K562 (cell line): Measurements from ENCODE around the gene USP48. TPM values are rescaled to one million over a fixed set of nuclear protein-coding genes. Genes with fewer than 3 reads are reported as not detected.
A peak's percentile ranks its signal among the peaks of the same experiment; 100 is the strongest.

Experiments used
- BRCA1 ChIP-seq, 2 experiments: fragments of 450-650 bp in 1 of 2; sonication (generic) in 1 of 2; formaldehyde crosslinking in 1 of 2; IDR thresholded peaks; 2 replicates each; pipeline versions ENCODE4 v1.5.0 to v1.6.1; 2017 to 2020; ENCODE audit warnings: mild to moderate bottlenecking in 1 of 2, missing genetic modification reagents in 1 of 2
- CCAR2 ChIP-seq: fragments of 200-400 bp; formaldehyde crosslinking; IDR thresholded peaks from 2 replicates; pipeline ENCODE4 v1.6.1; 2017; ENCODE audit warnings: mild to moderate bottlenecking, low read depth, low read length
- FOXJ2 ChIP-seq: fragments of 200-800 bp; sonication (Bioruptor generic); IDR thresholded peaks from 2 replicates; pipeline ENCODE4 v1.6.1; 2016; ENCODE audit warnings: missing genetic modification characterization, missing compliant biosample characterization
- MAFF ChIP-seq: IDR thresholded peaks from 2 replicates; pipeline ENCODE4 v1.6.1; 2012; ENCODE audit warnings: low read length, improper control_type of control experiment
- MEIS2 ChIP-seq: fragments of 450-650 bp; IDR thresholded peaks from 2 replicates; pipeline ENCODE4 v1.6.1; 2014; ENCODE audit warnings: mild to moderate bottlenecking; ENCODE audit not compliant: partially characterized antibody
- MXI1 ChIP-seq: IDR thresholded peaks from 2 replicates; pipeline ENCODE4 v1.6.1; 2011; ENCODE audit warnings: low read depth, mild to moderate bottlenecking, improper control_type of control experiment, low read length
- RAD51 ChIP-seq: fragments of 450-650 bp; IDR thresholded peaks from 2 replicates; pipeline ENCODE4 v1.7.1; 2016; ENCODE audit warnings: low read depth, mild to moderate bottlenecking, borderline replicate concordance
- RFX5 ChIP-seq: IDR thresholded peaks from 2 replicates; pipeline ENCODE4 v1.6.1; 2011; ENCODE audit warnings: low read depth, mild to moderate bottlenecking, improper control_type of control experiment, low read length
- TEAD4 ChIP-seq, 2 experiments: sonication (generic) in 1 of 2; formaldehyde crosslinking in 1 of 2; IDR thresholded peaks; 2 replicates each; pipeline versions ENCODE4 v1.6.1 to v1.8.0; 2012 to 2022; ENCODE audit warnings: borderline replicate concordance in 1 of 2, inconsistent platforms in 1 of 2, low read length in 1 of 2, mild to moderate bottlenecking in 1 of 2, missing genetic modification reagents in 1 of 2
- ZKSCAN1 ChIP-seq: fragments of 150-350 bp; IDR thresholded peaks from 2 replicates; pipeline ENCODE4 v1.6.1; 2016; ENCODE audit warnings: low read depth, low read length
- ZNF263 ChIP-seq: sonication (generic); formaldehyde crosslinking; IDR thresholded peaks from 2 replicates; pipeline ENCODE4 v1.8.0; 2022; ENCODE audit warnings: mild to moderate bottlenecking, missing genetic modification reagents, borderline replicate concordance
- polyA plus RNA-seq, 8 experiments: library from polyadenylated mRNA; depleted of rRNA in 4 of 8; stranded (reverse) in 5 of 8; unstranded in 3 of 8; fragments of >200 nt; fragmentation: Nextera tagmentation in 2 of 8; fragmentation: Illumina TruSeq in 1 of 8; extraction: Ambion mirVana in 2 of 8; extraction: Trizol in 1 of 8; gene quantifications; 2 replicates each; pipeline versions ENCODE4 v1.2.1 to v1.2.3, GENCODE V29; 2011 to 2014; ENCODE audit warnings: inconsistent platforms in 1 of 8, missing spikeins in 1 of 8
- total RNA-seq, 7 experiments: library from RNA; depleted of rRNA in 6 of 7; stranded (reverse); fragments of >200 nt in 6 of 7; fragmentation: Illumina TruSeq in 2 of 7; extraction: Trizol in 2 of 7; gene quantifications; 2 replicates each; pipeline versions ENCODE4 v1.2.1 to v1.2.3, GENCODE V29; 2011 to 2021; ENCODE audit warnings: low replicate concordance in 1 of 7
- TF ChIP-seq, protein P1 (sequence below): sonication (generic); formaldehyde crosslinking; IDR thresholded peaks from 2 replicates; pipeline ENCODE4 v1.8.1; 2022; ENCODE audit warnings: missing genetic modification reagents
- TF ChIP-seq, protein P2 (sequence below): fragments of 450-650 bp; IDR thresholded peaks from 2 replicates; pipeline ENCODE4 v1.6.1; 2016; ENCODE audit warnings: low read depth
- TF ChIP-seq, protein P3 (sequence below): IDR thresholded peaks from 2 replicates; pipeline ENCODE4 v1.6.1; 2016; ENCODE audit warnings: missing genetic modification characterization, missing compliant biosample characterization
- TF ChIP-seq, protein P4 (sequence below): fragments of 250-450 bp; sonication (Bioruptor Pico); IDR thresholded peaks from 2 replicates; pipeline ENCODE4 v1.8.0; 2022; ENCODE audit warnings: inconsistent platforms

USP48 gene
- total and polyA plus RNA-seq, 9 of the 15 experiments (the other 6 are each of a cell fraction or from before 2014, with no cell fraction given): 23.3 to 123 (median 106) TPM

DNA sequence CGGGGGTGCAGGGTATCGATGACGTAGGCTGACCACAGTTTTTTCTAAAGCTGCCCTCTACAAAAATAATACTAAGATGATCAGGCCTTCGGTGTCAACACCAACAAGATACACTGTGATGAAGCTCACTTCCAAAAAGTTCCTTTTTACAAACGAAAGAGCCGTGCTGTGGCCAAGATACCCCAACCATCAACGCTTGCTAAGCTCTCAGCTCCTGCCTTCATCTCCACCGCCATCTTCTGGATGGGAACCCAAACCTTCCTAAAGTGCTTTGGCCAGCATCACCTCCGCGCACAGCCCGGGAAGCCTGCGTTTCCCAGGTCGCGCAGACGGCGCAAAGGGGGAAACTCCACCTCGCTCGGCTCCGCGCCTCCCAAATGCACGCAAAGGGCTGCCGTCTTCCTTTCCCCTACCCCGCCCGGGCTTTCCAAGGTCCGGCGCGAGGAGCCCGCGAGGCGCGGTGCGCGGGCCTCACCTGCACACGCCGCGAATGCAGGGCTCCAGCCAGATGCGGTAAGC, 541 bp downstream of the USP48 start (continued):
- TF ChIP-seq BRCA1 (IDR thresholded peaks at IDR 0.05) (no peak), BRCA1 (CRISPR knock-in tag; IDR thresholded peaks at IDR 0.05) (0 out of 2 replicates have a peak, but pooled peaks have one; percentile 69), TEAD4 (IDR thresholded peaks at IDR 0.05; ENCODE audit: low read length) (peak; percentile 13; the same call in 1 of the 2 replicates), TEAD4 (CRISPR knock-in tag; IDR thresholded peaks at IDR 0.05; ENCODE audit: borderline replicate concordance) (no peak), CCAR2 (no peak), RFX5 (no peak), MXI1 (peak; percentile 25; the same call in 1 of the 2 replicates), RAD51 (no peak), FOXJ2 (tag) (no peak), MEIS2 (no peak), ZKSCAN1 (no peak), MAFF (no peak), ZNF263 (CRISPR knock-in tag) (0 out of 2 replicates have a peak, but pooled peaks have one; percentile 42)
- TF ChIP-seq, protein P1, sequence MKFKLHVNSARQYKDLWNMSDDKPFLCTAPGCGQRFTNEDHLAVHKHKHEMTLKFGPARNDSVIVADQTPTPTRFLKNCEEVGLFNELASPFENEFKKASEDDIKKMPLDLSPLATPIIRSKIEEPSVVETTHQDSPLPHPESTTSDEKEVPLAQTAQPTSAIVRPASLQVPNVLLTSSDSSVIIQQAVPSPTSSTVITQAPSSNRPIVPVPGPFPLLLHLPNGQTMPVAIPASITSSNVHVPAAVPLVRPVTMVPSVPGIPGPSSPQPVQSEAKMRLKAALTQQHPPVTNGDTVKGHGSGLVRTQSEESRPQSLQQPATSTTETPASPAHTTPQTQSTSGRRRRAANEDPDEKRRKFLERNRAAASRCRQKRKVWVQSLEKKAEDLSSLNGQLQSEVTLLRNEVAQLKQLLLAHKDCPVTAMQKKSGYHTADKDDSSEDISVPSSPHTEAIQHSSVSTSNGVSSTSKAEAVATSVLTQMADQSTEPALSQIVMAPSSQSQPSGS (CRISPR knock-in tag): no peak
- TF ChIP-seq, protein P2, sequence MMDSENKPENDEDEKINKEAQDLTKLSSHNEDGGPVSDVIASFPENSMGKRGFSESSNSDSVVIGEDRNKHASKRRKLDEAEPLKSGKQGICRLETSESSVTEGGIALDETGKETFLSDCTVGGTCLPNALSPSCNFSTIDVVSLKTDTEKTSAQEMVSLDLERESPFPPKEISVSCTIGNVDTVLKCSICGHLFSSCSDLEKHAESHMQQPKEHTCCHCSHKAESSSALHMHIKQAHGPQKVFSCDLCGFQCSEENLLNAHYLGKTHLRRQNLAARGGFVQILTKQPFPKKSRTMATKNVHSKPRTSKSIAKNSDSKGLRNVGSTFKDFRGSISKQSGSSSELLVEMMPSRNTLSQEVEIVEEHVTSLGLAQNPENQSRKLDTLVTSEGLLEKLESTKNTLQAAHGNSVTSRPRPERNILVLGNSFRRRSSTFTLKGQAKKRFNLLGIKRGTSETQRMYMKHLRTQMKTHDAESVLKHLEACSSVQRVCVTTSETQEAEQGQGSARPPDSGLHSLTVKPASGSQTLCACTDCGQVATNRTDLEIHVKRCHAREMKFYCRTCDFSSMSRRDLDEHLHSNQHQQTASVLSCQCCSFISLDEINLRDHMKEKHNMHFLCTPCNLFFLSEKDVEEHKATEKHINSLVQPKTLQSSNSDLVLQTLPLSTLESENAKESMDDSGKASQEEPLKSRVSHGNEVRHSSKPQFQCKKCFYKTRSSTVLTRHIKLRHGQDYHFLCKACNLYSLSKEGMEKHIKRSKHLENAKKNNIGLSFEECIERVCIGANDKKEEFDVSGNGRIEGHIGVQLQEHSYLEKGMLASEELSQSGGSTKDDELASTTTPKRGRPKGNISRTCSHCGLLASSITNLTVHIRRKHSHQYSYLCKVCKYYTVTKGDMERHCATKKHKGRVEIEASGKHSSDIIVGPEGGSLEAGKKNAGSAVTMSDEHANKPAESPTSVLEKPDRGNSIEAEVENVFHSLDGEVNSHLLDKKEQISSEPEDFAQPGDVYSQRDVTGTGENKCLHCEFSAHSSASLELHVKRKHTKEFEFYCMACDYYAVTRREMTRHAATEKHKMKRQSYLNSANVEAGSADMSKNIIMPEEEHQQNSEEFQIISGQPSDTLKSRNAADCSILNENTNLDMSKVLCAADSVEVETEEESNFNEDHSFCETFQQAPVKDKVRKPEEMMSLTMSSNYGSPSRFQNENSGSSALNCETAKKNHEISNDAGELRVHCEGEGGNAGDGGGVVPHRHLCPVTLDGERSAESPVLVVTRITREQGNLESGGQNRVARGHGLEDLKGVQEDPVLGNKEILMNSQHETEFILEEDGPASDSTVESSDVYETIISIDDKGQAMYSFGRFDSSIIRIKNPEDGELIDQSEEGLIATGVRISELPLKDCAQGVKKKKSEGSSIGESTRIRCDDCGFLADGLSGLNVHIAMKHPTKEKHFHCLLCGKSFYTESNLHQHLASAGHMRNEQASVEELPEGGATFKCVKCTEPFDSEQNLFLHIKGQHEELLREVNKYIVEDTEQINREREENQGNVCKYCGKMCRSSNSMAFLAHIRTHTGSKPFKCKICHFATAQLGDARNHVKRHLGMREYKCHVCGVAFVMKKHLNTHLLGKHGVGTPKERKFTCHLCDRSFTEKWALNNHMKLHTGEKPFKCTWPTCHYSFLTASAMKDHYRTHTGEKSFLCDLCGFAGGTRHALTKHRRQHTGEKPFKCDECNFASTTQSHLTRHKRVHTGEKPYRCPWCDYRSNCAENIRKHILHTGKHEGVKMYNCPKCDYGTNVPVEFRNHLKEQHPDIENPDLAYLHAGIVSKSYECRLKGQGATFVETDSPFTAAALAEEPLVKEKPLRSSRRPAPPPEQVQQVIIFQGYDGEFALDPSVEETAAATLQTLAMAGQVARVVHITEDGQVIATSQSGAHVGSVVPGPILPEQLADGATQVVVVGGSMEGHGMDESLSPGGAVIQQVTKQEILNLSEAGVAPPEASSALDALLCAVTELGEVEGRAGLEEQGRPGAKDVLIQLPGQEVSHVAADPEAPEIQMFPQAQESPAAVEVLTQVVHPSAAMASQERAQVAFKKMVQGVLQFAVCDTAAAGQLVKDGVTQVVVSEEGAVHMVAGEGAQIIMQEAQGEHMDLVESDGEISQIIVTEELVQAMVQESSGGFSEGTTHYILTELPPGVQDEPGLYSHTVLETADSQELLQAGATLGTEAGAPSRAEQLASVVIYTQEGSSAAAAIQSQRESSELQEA: no peak
- TF ChIP-seq, protein P3, sequence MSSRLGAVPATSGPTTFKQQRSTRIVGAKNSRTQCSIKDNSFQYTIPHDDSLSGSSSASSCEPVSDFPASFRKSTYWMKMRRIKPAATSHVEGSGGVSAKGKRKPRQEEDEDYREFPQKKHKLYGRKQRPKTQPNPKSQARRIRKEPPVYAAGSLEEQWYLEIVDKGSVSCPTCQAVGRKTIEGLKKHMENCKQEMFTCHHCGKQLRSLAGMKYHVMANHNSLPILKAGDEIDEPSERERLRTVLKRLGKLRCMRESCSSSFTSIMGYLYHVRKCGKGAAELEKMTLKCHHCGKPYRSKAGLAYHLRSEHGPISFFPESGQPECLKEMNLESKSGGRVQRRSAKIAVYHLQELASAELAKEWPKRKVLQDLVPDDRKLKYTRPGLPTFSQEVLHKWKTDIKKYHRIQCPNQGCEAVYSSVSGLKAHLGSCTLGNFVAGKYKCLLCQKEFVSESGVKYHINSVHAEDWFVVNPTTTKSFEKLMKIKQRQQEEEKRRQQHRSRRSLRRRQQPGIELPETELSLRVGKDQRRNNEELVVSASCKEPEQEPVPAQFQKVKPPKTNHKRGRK: no peak
- TF ChIP-seq, protein P4, sequence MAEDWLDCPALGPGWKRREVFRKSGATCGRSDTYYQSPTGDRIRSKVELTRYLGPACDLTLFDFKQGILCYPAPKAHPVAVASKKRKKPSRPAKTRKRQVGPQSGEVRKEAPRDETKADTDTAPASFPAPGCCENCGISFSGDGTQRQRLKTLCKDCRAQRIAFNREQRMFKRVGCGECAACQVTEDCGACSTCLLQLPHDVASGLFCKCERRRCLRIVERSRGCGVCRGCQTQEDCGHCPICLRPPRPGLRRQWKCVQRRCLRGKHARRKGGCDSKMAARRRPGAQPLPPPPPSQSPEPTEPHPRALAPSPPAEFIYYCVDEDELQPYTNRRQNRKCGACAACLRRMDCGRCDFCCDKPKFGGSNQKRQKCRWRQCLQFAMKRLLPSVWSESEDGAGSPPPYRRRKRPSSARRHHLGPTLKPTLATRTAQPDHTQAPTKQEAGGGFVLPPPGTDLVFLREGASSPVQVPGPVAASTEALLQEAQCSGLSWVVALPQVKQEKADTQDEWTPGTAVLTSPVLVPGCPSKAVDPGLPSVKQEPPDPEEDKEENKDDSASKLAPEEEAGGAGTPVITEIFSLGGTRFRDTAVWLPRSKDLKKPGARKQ: no peak
